IMR-90 (cell line): Measurements from ENCODE around the gene LRRC55. TPM values are rescaled to one million over a fixed set of nuclear protein-coding genes. Genes with fewer than 3 reads are reported as not detected.

ENCODE experiments used
- ATAC-seq: fragments of 200-7000 bp; cut with Tn5 transposase; 2 replicates; pipeline ENCODE4 v1.9.1; 2020; ENCODE audit warnings: low read depth, mild to moderate bottlenecking, moderate library complexity
- BruUV-seq: library from RNA; stranded (reverse); fragments of 400-500 nt; replicated peaks from 2 replicates; lab custom pipeline; 2021; lab: Mats Ljungman, UMichigan
- CTCF ChIA-PET: fragments of 300-600 bp; formaldehyde crosslinking; extraction: SDS; loops from one replicate; lab custom pipeline; 2021; ENCODE audit warnings: antibody characterized with exemption; lab: Yijun Ruan, JAX
- POLR2A ChIA-PET: fragments of 300-600 bp; sonication (Branson Sonifier 250); formaldehyde crosslinking; loops from one replicate; lab custom pipeline; 2022; ENCODE audit warnings: antibody characterized with exemption; ENCODE audit not compliant: unreplicated experiment; lab: Charles Lee
- DNase-seq: peaks from one replicate; pipeline ENCODE4 v3.0.0; 2013
- H2AFZ ChIP-seq: replicated peaks from 2 replicates; pipeline ENCODE3; 2013; ENCODE audit warnings: low read length, mild to moderate bottlenecking; ENCODE audit not compliant: poor library complexity
- H2AK5ac ChIP-seq: 2 replicates; pipeline ENCODE4 v1.6.1; 2013; ENCODE audit warnings: low read depth, low read length, inconsistent platforms
- H2AK9ac ChIP-seq: replicated peaks from 2 replicates; pipeline ENCODE3; 2013; ENCODE audit warnings: mild to moderate bottlenecking, low read depth, low read length, moderate library complexity; ENCODE audit not compliant: poor library complexity
- H2BK120ac ChIP-seq: 2 replicates; pipeline ENCODE4 v1.6.1; 2013; ENCODE audit warnings: low read depth, low read length, inconsistent platforms
- H2BK15ac ChIP-seq: 3 replicates; pipeline ENCODE4 v1.6.1; 2013; ENCODE audit warnings: low read depth, low read length, inconsistent platforms
- H2BK20ac ChIP-seq: 2 replicates; pipeline ENCODE4 v1.6.1; 2013; ENCODE audit warnings: low read depth, mild to moderate bottlenecking, inconsistent platforms, low read length, moderate library complexity
- H2BK5ac ChIP-seq: 2 replicates; pipeline ENCODE4 v1.6.1; 2013; ENCODE audit warnings: mild to moderate bottlenecking, low read depth, low read length, inconsistent platforms; ENCODE audit not compliant: poor library complexity, severe bottlenecking
- H3K14ac ChIP-seq: replicated peaks from 2 replicates; pipeline ENCODE4 v1.6.1; 2013; ENCODE audit warnings: low read depth, low read length, inconsistent platforms
- H3K18ac ChIP-seq: 2 replicates; pipeline ENCODE4 v1.6.1; 2013; ENCODE audit warnings: low read depth, low read length, control low read depth
- H3K23ac ChIP-seq: 2 replicates; pipeline ENCODE4 v1.6.1; 2013; ENCODE audit warnings: low read depth, low read length, inconsistent platforms
- H3K27ac ChIP-seq: 2 replicates; pipeline ENCODE4 v1.5.1; 2013; ENCODE audit warnings: mild to moderate bottlenecking, control low read depth, low read length; ENCODE audit not compliant: insufficient read depth
- H3K27me3 ChIP-seq: 2 replicates; pipeline ENCODE4 v1.6.1; 2013; ENCODE audit warnings: low read length; ENCODE audit not compliant: control insufficient read depth, insufficient read depth
- H3K36me3 ChIP-seq: 2 replicates; pipeline ENCODE4 v1.6.1; 2013; ENCODE audit warnings: low read length, mixed read lengths; ENCODE audit not compliant: control insufficient read depth, insufficient read depth
- H3K4ac ChIP-seq: 2 replicates; pipeline ENCODE4 v1.6.1; 2013; ENCODE audit warnings: low read depth, low read length, inconsistent platforms
- H3K4me1 ChIP-seq: 2 replicates; pipeline ENCODE4 v1.6.1; 2013; ENCODE audit warnings: low read length, mixed read lengths; ENCODE audit not compliant: control insufficient read depth, insufficient read depth
- H3K4me2 ChIP-seq: 2 replicates; pipeline ENCODE4 v1.6.1; 2013; ENCODE audit warnings: low read depth, mild to moderate bottlenecking, control low read depth, low read length, moderate library complexity
- H3K4me3 ChIP-seq: 2 replicates; pipeline ENCODE4 v1.5.1; 2013; ENCODE audit warnings: low read depth, mild to moderate bottlenecking, control low read depth, low read length, moderate library complexity; ENCODE audit not compliant: insufficient read depth
- H3K56ac ChIP-seq: 2 replicates; pipeline ENCODE4 v1.6.1; 2013; ENCODE audit warnings: low read length, inconsistent platforms; ENCODE audit not compliant: insufficient read depth; ENCODE audit errors: extremely low read depth
- H3K79me1 ChIP-seq, 2 experiments: 2 replicates each; pipeline ENCODE4 v1.6.1; 2013; ENCODE audit warnings: low read length in 2 of 2, inconsistent platforms in 1 of 2, low read depth in 1 of 2
- H3K9ac ChIP-seq: 2 replicates; pipeline ENCODE4 v1.6.1; 2013; ENCODE audit warnings: low read depth, low read length, control low read depth
- H3K9me1 ChIP-seq: 2 replicates; pipeline ENCODE4 v1.6.1; 2013; ENCODE audit warnings: low read length, inconsistent platforms; ENCODE audit not compliant: insufficient read depth
- H3K9me3 ChIP-seq: 2 replicates; pipeline ENCODE4 v1.6.1; 2013; ENCODE audit warnings: low read length; ENCODE audit not compliant: control insufficient read depth, insufficient read depth
- H4K20me1 ChIP-seq: 2 replicates; pipeline ENCODE4 v1.6.1; 2013; ENCODE audit warnings: low read length, inconsistent platforms; ENCODE audit not compliant: insufficient read depth
- H4K5ac ChIP-seq: 2 replicates; pipeline ENCODE4 v1.6.1; 2013; ENCODE audit warnings: mild to moderate bottlenecking, low read depth, low read length, control low read depth
- H4K8ac ChIP-seq, 2 experiments: 2 replicates each; pipeline ENCODE4 v1.6.1; 2013; ENCODE audit warnings: low read depth in 2 of 2, low read length in 2 of 2, control low read depth in 1 of 2, inconsistent platforms in 1 of 2
- H4K91ac ChIP-seq: 2 replicates; pipeline ENCODE4 v1.6.1; 2013; ENCODE audit warnings: low read depth, low read length, inconsistent platforms; ENCODE audit not compliant: insufficient read depth
- CHD1 ChIP-seq: IDR thresholded peaks from 2 replicates; pipeline ENCODE4 v1.6.1; 2012; ENCODE audit warnings: low read depth, low read length, improper control_type of control experiment
- CTCF ChIP-seq: conservative IDR thresholded peaks from 2 replicates; pipeline ENCODE4 v1.5.1; 2012; ENCODE audit warnings: mild to moderate bottlenecking, low read depth, low read length, improper control_type of control experiment
- FOS ChIP-seq: fragments of 150-350 bp; IDR thresholded peaks from 2 replicates; pipeline ENCODE4 v1.6.1; 2016; ENCODE audit warnings: low read depth, low read length
- MAFK ChIP-seq: IDR thresholded peaks from 2 replicates; pipeline ENCODE4 v1.6.1; 2012; ENCODE audit warnings: low read depth, low read length, improper control_type of control experiment
- MAZ ChIP-seq: IDR thresholded peaks from 2 replicates; pipeline ENCODE4 v1.6.1; 2012; ENCODE audit warnings: low read depth, mild to moderate bottlenecking, low read length, improper control_type of control experiment, moderate library complexity, borderline replicate concordance
- MXI1 ChIP-seq: IDR thresholded peaks from 2 replicates; pipeline ENCODE4 v1.6.1; 2012; ENCODE audit warnings: low read depth, mild to moderate bottlenecking, low read length, moderate library complexity, borderline replicate concordance
- NFE2L2 ChIP-seq: fragments of 150-350 bp; IDR thresholded peaks from 2 replicates; pipeline ENCODE4 v1.6.1; 2016; ENCODE audit warnings: low read depth, mild to moderate bottlenecking, low read length
- RAD21 ChIP-seq: IDR thresholded peaks from 2 replicates; pipeline ENCODE4 v1.6.1; 2012; ENCODE audit warnings: low read length, improper control_type of control experiment
- RFX5 ChIP-seq: IDR thresholded peaks from 2 replicates; pipeline ENCODE4 v1.8.0; 2012; ENCODE audit warnings: low read depth, mild to moderate bottlenecking, low read length, moderate library complexity
- SMC3 ChIP-seq: fragments of 150-350 bp; IDR thresholded peaks from 2 replicates; pipeline ENCODE4 v1.6.1; 2016; ENCODE audit warnings: low read depth, mild to moderate bottlenecking, antibody characterized with exemption, low read length, moderate library complexity
- WGBS, 2 experiments: methylation state at CpG; one replicate each; pipeline versions ENCODE4 v1.1.5 to v1.1.7; 2013; ENCODE audit warnings: missing lambda C conversion rate in 2 of 2; ENCODE audit not compliant: insufficient read length in 1 of 2; ENCODE audit errors: extremely low coverage in 2 of 2; 5-methylcytosine and 5-hydroxymethylcytosine counted together
- dilution Hi-C: fragments of 300-500 bp; cut with HindIII; formaldehyde crosslinking; loops from one replicate; pipeline ENCODE4 v1.14.3; 2018; ENCODE audit warnings: low sequenced_read_pairs; ENCODE audit not compliant: unreplicated experiment
- in situ Hi-C: fragments of 300-500 bp; cut with MboI; formaldehyde crosslinking; loops from 3 replicates; pipeline ENCODE4 v1.14.3; 2019; ENCODE audit warnings: low sequenced_read_pairs, inconsistent platforms, mixed read lengths
- intact Hi-C: fragments of 100-400 bp; cut with micrococcal nuclease; formaldehyde crosslinking; loops from 2 replicates; pipeline ENCODE4 v1.10.0; 2022
- polyA plus RNA-seq, 3 experiments: library from polyadenylated mRNA; depleted of rRNA; stranded (reverse); fragments of >200 nt; gene quantifications; 2 replicates each; pipeline ENCODE4 v1.2.3, GENCODE V29; 2012; ENCODE audit warnings: low replicate concordance in 1 of 3
- total RNA-seq: library from RNA; depleted of rRNA; stranded (reverse); fragments of >200 nt; gene quantifications from 2 replicates; pipeline ENCODE4 v1.2.3, GENCODE V29; 2012
- TF ChIP-seq, protein P1 (sequence below): fragments of 150-350 bp; IDR thresholded peaks from 2 replicates; pipeline ENCODE4 v1.6.1; 2017; ENCODE audit warnings: mild to moderate bottlenecking, antibody characterized with exemption, low read length, low read depth
- TF ChIP-seq, protein P2 (sequence below): fragments of 150-350 bp; IDR thresholded peaks from 2 replicates; pipeline ENCODE4 v1.6.1; 2016; ENCODE audit warnings: low read depth, mild to moderate bottlenecking, low read length, moderate library complexity, borderline replicate concordance

Gene LRRC55
- total and polyA plus RNA-seq, 2 of the 4 experiments (the other 2 are of a cell fraction), result not detected

DNA sequence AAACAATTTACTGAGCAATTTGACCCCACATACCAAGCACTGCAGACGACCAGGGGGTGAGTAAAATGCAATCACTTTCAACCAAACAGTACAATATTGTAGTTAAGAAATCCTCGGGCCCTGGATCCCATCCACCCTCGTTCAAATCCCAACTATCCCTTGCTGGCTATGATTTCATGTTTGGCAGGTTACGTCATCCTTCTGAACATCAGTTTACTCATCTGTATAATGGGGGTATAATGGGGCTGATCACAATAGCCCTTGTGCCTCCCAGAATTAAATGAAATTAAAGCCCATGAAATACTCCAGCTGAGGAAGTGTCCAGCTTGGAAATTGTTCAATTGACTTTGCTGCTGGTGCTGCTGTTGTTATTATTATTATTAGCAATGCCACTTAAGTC, 34.7 kb downstream of the LRRC55 start:
- intact Hi-C loops, result no loop called here
- H3K4me3 ChIP-seq, result no peak overlapping the region
- no peak overlapping the region for H3K23ac ChIP-seq
- no peaks in the 10 kb centered on the region for H3K27me3 ChIP-seq
- H3K9me1 ChIP-seq, result peaks cover 17% of the 10 kb centered on the region
- no peaks in the 10 kb centered on the region for H3K9me3 ChIP-seq
- H2BK20ac ChIP-seq, result 0 out of 2 replicates have a peak overlapping the region, but pooled peaks have one; percentile 21
- H3K14ac ChIP-seq, result no peak overlapping the region
- H2AK9ac ChIP-seq, result no peak overlapping the region
- no peak overlapping the region for H2BK5ac ChIP-seq
- no peak overlapping the region for H4K5ac ChIP-seq
- TF ChIP-seq CHD1 (no peak), MAFK (no peak), RAD21 (no peak), MXI1 (no peak), CTCF (no peak), RFX5 (no peak), FOS (no peak), NFE2L2 (no peak), SMC3 (no peak), MAZ (no peak)
- TF ChIP-seq, protein P1, sequence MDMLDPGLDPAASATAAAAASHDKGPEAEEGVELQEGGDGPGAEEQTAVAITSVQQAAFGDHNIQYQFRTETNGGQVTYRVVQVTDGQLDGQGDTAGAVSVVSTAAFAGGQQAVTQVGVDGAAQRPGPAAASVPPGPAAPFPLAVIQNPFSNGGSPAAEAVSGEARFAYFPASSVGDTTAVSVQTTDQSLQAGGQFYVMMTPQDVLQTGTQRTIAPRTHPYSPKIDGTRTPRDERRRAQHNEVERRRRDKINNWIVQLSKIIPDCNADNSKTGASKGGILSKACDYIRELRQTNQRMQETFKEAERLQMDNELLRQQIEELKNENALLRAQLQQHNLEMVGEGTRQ, result no peak
- TF ChIP-seq, protein P2, sequence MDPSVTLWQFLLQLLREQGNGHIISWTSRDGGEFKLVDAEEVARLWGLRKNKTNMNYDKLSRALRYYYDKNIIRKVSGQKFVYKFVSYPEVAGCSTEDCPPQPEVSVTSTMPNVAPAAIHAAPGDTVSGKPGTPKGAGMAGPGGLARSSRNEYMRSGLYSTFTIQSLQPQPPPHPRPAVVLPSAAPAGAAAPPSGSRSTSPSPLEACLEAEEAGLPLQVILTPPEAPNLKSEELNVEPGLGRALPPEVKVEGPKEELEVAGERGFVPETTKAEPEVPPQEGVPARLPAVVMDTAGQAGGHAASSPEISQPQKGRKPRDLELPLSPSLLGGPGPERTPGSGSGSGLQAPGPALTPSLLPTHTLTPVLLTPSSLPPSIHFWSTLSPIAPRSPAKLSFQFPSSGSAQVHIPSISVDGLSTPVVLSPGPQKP, result no peak
- no peak overlapping the region for H4K8ac ChIP-seq
- H3K4me2 ChIP-seq, result no peak overlapping the region
- no peak overlapping the region for H2BK120ac ChIP-seq
- ChIA-PET CTCF (no interaction called here), POLR2A (no interaction called here)
- no peak overlapping the region for H3K4ac ChIP-seq
- H3K36me3 ChIP-seq, result no peaks in the 10 kb centered on the region
- dilution Hi-C loops, result no loop called here
- no peak overlapping the region for H3K9ac ChIP-seq
- in situ Hi-C loops, result no loop called here
- no peak overlapping the region for H2AK5ac ChIP-seq
- H3K4me1 ChIP-seq, result peaks cover 16% of the 10 kb centered on the region
- no CpG with 5 or more reads among the region's 4 CpGs for WGBS, 2 experiments
- DNase-seq (no peak), ATAC-seq (no peak)
- no peaks in the 10 kb centered on the region for H3K79me1 ChIP-seq
- no peak overlapping the region for H2AFZ ChIP-seq
- no peak overlapping the region for H3K27ac ChIP-seq
- H3K18ac ChIP-seq, result no peak overlapping the region
- H2BK15ac ChIP-seq, result no peak overlapping the region
- H4K91ac ChIP-seq, result no peak overlapping the region
- H4K20me1 ChIP-seq, result no peaks in the 10 kb centered on the region
- BruUV-seq, result no TSS peak
- H3K56ac ChIP-seq, result no peak overlapping the region
